Measurements from ENCODE around the gene ILDR1. TPM values are rescaled to one million over a fixed set of nuclear protein-coding genes. Genes with fewer than 3 reads are reported as not detected.

The ILDR1 gene
- total and polyA plus RNA-seq, 2 experiments from 2014 or later, result 0.66 to 0.97 TPM

DNA sequence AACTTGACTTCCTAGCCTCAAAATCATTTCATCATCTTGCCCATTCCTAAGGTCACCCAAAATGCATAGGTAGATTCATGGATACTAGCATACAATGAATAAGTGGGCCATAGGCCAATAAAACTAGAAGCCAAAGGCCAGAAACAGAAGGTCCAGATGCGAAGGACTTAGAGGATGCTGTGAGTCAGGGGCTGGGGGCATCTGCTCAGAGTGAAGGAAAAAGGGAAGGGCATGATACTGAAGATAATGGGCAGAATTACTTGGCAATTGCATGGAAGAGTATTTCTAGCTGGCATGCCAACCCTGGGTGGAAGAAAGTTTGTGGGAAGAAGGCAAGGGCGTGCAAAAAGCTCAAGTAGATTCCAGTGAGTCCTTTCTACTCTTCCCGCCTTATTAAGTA lies 27.5 kb downstream of the ILDR1 start:
- H3K36me3 ChIP-seq (ENCODE audit: insufficient read depth), result no peaks in the 10 kb centered on the region
- no peaks in the 10 kb centered on the region for H3K79me2 ChIP-seq (replicated peaks; ENCODE audit: insufficient read depth)
- 0 out of 2 replicates have a peak, but pooled peaks cover 3% of the 10 kb centered on the region for H3K4me1 ChIP-seq (ENCODE audit: insufficient read depth)
- H3K9me2 ChIP-seq (ENCODE audit: insufficient read depth), result no peaks in the 10 kb centered on the region
- H3K4me2 ChIP-seq, result no peak overlapping the region
- H4K20me1 ChIP-seq (replicated peaks; ENCODE audit: insufficient read depth), result no peaks in the 10 kb centered on the region
- peaks cover 9% of the 10 kb centered on the region for H3K4me1 Mint-ChIP-seq
- no peak for DNase-seq (ENCODE audit: low spot score)
- H3K9me3 Mint-ChIP-seq, result no peaks in the 10 kb centered on the region
- H3K27me3 ChIP-seq (ENCODE audit: insufficient read depth), result no peaks in the 10 kb centered on the region
- peaks cover 3% of the 10 kb centered on the region for H3K27me3 Mint-ChIP-seq (ENCODE audit: insufficient read depth, low read depth, poor library complexity)
- no peak overlapping the region for H3K4me3 Mint-ChIP-seq
- H3K27ac ChIP-seq (ENCODE audit: low read depth), result no peak overlapping the region
- no peak overlapping the region for H2AFZ ChIP-seq
- no peaks in the 10 kb centered on the region; the same call in 2 of the 3 replicates for H3K36me3 Mint-ChIP-seq (ENCODE audit: low read depth)
- H3K4me3 ChIP-seq, result no peak overlapping the region
- no peak for ATAC-seq
- no peak overlapping the region for H3K27ac Mint-ChIP-seq
- no peaks in the 10 kb centered on the region for H3F3A ChIP-seq (replicated peaks; ENCODE audit: low read depth)
- TF ChIP-seq, protein P1, sequence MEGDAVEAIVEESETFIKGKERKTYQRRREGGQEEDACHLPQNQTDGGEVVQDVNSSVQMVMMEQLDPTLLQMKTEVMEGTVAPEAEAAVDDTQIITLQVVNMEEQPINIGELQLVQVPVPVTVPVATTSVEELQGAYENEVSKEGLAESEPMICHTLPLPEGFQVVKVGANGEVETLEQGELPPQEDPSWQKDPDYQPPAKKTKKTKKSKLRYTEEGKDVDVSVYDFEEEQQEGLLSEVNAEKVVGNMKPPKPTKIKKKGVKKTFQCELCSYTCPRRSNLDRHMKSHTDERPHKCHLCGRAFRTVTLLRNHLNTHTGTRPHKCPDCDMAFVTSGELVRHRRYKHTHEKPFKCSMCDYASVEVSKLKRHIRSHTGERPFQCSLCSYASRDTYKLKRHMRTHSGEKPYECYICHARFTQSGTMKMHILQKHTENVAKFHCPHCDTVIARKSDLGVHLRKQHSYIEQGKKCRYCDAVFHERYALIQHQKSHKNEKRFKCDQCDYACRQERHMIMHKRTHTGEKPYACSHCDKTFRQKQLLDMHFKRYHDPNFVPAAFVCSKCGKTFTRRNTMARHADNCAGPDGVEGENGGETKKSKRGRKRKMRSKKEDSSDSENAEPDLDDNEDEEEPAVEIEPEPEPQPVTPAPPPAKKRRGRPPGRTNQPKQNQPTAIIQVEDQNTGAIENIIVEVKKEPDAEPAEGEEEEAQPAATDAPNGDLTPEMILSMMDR (conservative IDR thresholded peaks at IDR 0.05; ENCODE audit: low read depth in 2 of 2), result no peak
- TF ChIP-seq STAT1 (IDR thresholded peaks at IDR 0.05; ENCODE audit: unreplicated experiment), result no peak
- no peak for TF ChIP-seq EZH2 (IDR thresholded peaks at IDR 0.05; ENCODE audit: low read depth, unreplicated experiment)
- no peak for TF ChIP-seq POLR2AphosphoS5 (IDR thresholded peaks at IDR 0.05; ENCODE audit: low read depth)
- TF ChIP-seq, protein P2, sequence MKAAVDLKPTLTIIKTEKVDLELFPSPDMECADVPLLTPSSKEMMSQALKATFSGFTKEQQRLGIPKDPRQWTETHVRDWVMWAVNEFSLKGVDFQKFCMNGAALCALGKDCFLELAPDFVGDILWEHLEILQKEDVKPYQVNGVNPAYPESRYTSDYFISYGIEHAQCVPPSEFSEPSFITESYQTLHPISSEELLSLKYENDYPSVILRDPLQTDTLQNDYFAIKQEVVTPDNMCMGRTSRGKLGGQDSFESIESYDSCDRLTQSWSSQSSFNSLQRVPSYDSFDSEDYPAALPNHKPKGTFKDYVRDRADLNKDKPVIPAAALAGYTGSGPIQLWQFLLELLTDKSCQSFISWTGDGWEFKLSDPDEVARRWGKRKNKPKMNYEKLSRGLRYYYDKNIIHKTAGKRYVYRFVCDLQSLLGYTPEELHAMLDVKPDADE (IDR thresholded peaks at IDR 0.05), result no peak
- TF ChIP-seq JUNB (IDR thresholded peaks at IDR 0.05; ENCODE audit: unreplicated experiment), result no peak
- no peak for TF ChIP-seq ZNF114 (CRISPR knock-in tag; IDR thresholded peaks at IDR 0.05)
- no peak for TF ChIP-seq ZNF331 (CRISPR knock-in tag; IDR thresholded peaks at IDR 0.05; ENCODE audit: low read depth)
- TF ChIP-seq, protein P3, sequence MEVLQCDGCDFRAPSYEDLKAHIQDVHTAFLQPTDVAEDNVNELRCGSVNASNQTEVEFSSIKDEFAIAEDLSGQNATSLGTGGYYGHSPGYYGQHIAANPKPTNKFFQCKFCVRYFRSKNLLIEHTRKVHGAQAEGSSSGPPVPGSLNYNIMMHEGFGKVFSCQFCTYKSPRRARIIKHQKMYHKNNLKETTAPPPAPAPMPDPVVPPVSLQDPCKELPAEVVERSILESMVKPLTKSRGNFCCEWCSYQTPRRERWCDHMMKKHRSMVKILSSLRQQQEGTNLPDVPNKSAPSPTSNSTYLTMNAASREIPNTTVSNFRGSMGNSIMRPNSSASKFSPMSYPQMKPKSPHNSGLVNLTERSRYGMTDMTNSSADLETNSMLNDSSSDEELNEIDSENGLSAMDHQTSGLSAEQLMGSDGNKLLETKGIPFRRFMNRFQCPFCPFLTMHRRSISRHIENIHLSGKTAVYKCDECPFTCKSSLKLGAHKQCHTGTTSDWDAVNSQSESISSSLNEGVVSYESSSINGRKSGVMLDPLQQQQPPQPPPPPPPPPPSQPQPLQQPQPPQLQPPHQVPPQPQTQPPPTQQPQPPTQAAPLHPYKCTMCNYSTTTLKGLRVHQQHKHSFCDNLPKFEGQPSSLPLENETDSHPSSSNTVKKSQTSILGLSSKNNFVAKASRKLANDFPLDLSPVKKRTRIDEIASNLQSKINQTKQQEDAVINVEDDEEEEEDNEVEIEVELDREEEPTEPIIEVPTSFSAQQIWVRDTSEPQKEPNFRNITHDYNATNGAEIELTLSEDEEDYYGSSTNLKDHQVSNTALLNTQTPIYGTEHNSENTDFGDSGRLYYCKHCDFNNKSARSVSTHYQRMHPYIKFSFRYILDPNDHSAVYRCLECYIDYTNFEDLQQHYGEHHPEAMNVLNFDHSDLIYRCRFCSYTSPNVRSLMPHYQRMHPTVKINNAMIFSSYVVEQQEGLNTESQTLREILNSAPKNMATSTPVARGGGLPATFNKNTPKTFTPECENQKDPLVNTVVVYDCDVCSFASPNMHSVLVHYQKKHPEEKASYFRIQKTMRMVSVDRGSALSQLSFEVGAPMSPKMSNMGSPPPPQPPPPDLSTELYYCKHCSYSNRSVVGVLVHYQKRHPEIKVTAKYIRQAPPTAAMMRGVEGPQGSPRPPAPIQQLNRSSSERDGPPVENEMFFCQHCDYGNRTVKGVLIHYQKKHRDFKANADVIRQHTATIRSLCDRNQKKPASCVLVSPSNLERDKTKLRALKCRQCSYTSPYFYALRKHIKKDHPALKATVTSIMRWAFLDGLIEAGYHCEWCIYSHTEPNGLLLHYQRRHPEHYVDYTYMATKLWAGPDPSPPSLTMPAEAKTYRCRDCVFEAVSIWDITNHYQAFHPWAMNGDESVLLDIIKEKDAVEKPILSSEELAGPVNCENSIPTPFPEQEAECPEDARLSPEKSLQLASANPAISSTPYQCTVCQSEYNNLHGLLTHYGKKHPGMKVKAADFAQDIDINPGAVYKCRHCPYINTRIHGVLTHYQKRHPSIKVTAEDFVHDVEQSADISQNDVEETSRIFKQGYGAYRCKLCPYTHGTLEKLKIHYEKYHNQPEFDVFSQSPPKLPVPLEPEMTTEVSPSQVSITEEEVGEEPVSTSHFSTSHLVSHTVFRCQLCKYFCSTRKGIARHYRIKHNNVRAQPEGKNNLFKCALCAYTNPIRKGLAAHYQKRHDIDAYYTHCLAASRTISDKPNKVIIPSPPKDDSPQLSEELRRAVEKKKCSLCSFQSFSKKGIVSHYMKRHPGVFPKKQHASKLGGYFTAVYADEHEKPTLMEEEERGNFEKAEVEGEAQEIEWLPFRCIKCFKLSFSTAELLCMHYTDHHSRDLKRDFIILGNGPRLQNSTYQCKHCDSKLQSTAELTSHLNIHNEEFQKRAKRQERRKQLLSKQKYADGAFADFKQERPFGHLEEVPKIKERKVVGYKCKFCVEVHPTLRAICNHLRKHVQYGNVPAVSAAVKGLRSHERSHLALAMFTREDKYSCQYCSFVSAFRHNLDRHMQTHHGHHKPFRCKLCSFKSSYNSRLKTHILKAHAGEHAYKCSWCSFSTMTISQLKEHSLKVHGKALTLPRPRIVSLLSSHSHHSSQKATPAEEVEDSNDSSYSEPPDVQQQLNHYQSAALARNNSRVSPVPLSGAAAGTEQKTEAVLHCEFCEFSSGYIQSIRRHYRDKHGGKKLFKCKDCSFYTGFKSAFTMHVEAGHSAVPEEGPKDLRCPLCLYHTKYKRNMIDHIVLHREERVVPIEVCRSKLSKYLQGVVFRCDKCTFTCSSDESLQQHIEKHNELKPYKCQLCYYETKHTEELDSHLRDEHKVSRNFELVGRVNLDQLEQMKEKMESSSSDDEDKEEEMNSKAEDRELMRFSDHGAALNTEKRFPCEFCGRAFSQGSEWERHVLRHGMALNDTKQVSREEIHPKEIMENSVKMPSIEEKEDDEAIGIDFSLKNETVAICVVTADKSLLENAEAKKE (CRISPR knock-in tag; IDR thresholded peaks at IDR 0.05), result no peak
- TF ChIP-seq, protein P4, sequence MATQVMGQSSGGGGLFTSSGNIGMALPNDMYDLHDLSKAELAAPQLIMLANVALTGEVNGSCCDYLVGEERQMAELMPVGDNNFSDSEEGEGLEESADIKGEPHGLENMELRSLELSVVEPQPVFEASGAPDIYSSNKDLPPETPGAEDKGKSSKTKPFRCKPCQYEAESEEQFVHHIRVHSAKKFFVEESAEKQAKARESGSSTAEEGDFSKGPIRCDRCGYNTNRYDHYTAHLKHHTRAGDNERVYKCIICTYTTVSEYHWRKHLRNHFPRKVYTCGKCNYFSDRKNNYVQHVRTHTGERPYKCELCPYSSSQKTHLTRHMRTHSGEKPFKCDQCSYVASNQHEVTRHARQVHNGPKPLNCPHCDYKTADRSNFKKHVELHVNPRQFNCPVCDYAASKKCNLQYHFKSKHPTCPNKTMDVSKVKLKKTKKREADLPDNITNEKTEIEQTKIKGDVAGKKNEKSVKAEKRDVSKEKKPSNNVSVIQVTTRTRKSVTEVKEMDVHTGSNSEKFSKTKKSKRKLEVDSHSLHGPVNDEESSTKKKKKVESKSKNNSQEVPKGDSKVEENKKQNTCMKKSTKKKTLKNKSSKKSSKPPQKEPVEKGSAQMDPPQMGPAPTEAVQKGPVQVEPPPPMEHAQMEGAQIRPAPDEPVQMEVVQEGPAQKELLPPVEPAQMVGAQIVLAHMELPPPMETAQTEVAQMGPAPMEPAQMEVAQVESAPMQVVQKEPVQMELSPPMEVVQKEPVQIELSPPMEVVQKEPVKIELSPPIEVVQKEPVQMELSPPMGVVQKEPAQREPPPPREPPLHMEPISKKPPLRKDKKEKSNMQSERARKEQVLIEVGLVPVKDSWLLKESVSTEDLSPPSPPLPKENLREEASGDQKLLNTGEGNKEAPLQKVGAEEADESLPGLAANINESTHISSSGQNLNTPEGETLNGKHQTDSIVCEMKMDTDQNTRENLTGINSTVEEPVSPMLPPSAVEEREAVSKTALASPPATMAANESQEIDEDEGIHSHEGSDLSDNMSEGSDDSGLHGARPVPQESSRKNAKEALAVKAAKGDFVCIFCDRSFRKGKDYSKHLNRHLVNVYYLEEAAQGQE (IDR thresholded peaks at IDR 0.05; ENCODE audit: unreplicated experiment), result no peak
- no peak for TF ChIP-seq CREB1 (CRISPR knock-in tag; IDR thresholded peaks at IDR 0.05; ENCODE audit: low read depth)
